DOHH2 (cell line): ENCODE measurements around the gene PGAM4.

Experiments used
- H3F3A ChIP-seq: fragments of 200-600 bp; sonication (generic), shearing (Covaris generic); 2 replicates; pipeline ENCODE4 v1.6.0; 2016; ENCODE audit warnings: antibody characterized with exemption, mild to moderate bottlenecking; ENCODE audit not compliant: control insufficient read depth, insufficient read depth
- H3K27ac ChIP-seq: fragments of 200-600 bp; sonication (generic); 2 replicates; pipeline ENCODE4 v1.5.1; 2014; ENCODE audit warnings: low read depth, mild to moderate bottlenecking, low read length, moderate library complexity
- H3K27me3 ChIP-seq: fragments of 200-600 bp; sonication (generic); 2 replicates; pipeline ENCODE4 v1.6.1; 2014; ENCODE audit warnings: mild to moderate bottlenecking, low read length, mixed read lengths; ENCODE audit not compliant: control insufficient read depth
- H3K36me3 ChIP-seq: fragments of 200-600 bp; sonication (generic); 2 replicates; pipeline ENCODE4 v1.6.1; 2014; ENCODE audit warnings: mild to moderate bottlenecking, low read length, moderate library complexity, mixed read lengths; ENCODE audit not compliant: control insufficient read depth
- H3K4me1 ChIP-seq: fragments of 200-600 bp; sonication (generic); 2 replicates; pipeline ENCODE4 v1.6.1; 2014; ENCODE audit warnings: mild to moderate bottlenecking, low read length, mixed read lengths; ENCODE audit not compliant: control insufficient read depth
- H3K4me2 ChIP-seq: fragments of 200-600 bp; sonication (generic); 2 replicates; pipeline ENCODE4 v1.6.0; 2014; ENCODE audit warnings: mild to moderate bottlenecking, low read length, moderate library complexity
- H3K4me3 ChIP-seq: fragments of 200-600 bp; sonication (generic); 2 replicates; pipeline ENCODE4 v1.5.1; 2014; ENCODE audit warnings: mild to moderate bottlenecking, low read length, mixed read lengths
- H3K79me2 ChIP-seq: fragments of 200-600 bp; sonication (generic); 2 replicates; pipeline ENCODE4 v1.6.1; 2014; ENCODE audit warnings: mild to moderate bottlenecking, low read length, mixed read lengths; ENCODE audit not compliant: control insufficient read depth
- H3K9me2 ChIP-seq: fragments of 200-600 bp; sonication (generic); replicated peaks from 2 replicates; pipeline ENCODE4 v1.6.1; 2014; ENCODE audit warnings: mild to moderate bottlenecking, low read length, mixed read lengths; ENCODE audit not compliant: control insufficient read depth
- H3K9me3 ChIP-seq: fragments of 200-600 bp; sonication (generic); 2 replicates; pipeline ENCODE4 v1.6.1; 2014; ENCODE audit warnings: antibody characterized with exemption, low read length, mixed read lengths; ENCODE audit not compliant: control insufficient read depth, insufficient read depth
- H4K20me1 ChIP-seq: fragments of 200-600 bp; sonication (generic); 2 replicates; pipeline ENCODE4 v1.6.0; 2014; ENCODE audit warnings: low read depth, mild to moderate bottlenecking, antibody characterized with exemption, low read length, moderate library complexity; ENCODE audit not compliant: control insufficient read depth, insufficient read depth
- CTCF ChIP-seq: fragments of 200-600 bp; sonication (generic); IDR thresholded peaks from one replicate; pipeline ENCODE4 v1.5.1; 2014; ENCODE audit warnings: antibody characterized with exemption, mild to moderate bottlenecking, low read depth, low read length; ENCODE audit not compliant: poor library complexity, severe bottlenecking
- EZH2phosphoT487 ChIP-seq: fragments of 200-600 bp; sonication (generic); IDR thresholded peaks from 2 replicates; pipeline ENCODE4 v1.6.1; 2017; ENCODE audit warnings: borderline replicate concordance, mild to moderate bottlenecking, antibody characterized with exemption, low read length, moderate library complexity, mixed read lengths

The PGAM4 gene

DNA sequence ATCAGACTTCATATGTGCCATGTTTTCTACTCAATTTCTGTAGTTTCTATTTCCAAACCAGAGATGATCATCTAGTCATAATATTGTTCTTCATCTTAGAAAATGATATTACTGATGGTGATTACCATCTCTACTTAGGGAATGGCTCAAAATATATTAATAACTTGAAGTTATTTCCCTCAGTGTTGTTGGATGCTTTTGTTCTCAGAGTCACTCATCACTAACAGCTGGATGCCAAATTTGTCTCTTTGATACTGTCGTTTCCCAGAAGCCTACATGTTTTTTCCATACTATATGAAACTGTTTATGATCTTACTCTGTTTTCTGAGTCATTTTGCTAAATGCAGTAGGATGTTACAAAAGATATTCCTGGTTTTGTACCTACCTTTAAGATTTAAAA, 8.9 kb downstream of the PGAM4 start:
- Histone ChIP-seq H3K27ac (no peak overlapping the region), H3K27me3 (no peaks in the 10 kb centered on the region), H3K4me1 (peaks cover 24% of the 10 kb centered on the region), H3K79me2 (no peaks in the 10 kb centered on the region), H3K4me2 (no peak overlapping the region), H3K36me3 (no peaks in the 10 kb centered on the region), H3K4me3 (no peak overlapping the region), H4K20me1 (no peaks in the 10 kb centered on the region), H3K9me3 (no peaks in the 10 kb centered on the region), H3K9me2 (no peaks in the 10 kb centered on the region), H3F3A (no peaks in the 10 kb centered on the region)
- TF ChIP-seq CTCF (no peak), EZH2phosphoT487 (no peak)

DNA sequence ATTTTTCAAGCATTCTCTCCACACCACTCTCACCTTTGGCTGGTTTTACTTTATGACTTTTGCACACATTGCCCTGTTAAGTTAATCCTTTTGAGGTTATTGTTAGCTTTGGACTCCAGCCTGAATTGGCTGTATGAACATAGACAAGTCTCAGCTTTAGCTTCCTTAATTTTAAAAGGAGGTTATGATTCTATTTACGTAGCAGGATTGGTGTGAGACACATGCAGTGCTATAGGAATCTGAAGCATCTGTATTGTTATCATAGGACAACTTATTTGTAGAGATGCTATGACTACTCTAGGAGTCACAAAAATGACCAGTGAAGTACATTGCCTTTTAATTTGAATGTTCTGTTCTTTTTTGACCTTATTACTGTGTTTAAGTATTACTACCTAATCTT, 15.7 kb downstream of the PGAM4 start:
- no peaks in the 10 kb centered on the region for H3K9me2 ChIP-seq
- no peak overlapping the region for H3K4me2 ChIP-seq
- no peaks in the 10 kb centered on the region for H3F3A ChIP-seq
- no peak overlapping the region for H3K27ac ChIP-seq
- H3K4me1 ChIP-seq, result no peaks in the 10 kb centered on the region
- no peak overlapping the region for H3K4me3 ChIP-seq
- H3K9me3 ChIP-seq, result no peaks in the 10 kb centered on the region
- no peaks in the 10 kb centered on the region for H4K20me1 ChIP-seq
- no peaks in the 10 kb centered on the region for H3K36me3 ChIP-seq
- no peaks in the 10 kb centered on the region for H3K79me2 ChIP-seq
- TF ChIP-seq EZH2phosphoT487, result no peak
- no peak for TF ChIP-seq CTCF
- no peaks in the 10 kb centered on the region for H3K27me3 ChIP-seq

- H3F3A ChIP-seq, result no peaks in the 10 kb centered on the region
- no peak for TF ChIP-seq EZH2phosphoT487
- no peak for TF ChIP-seq CTCF
- H4K20me1 ChIP-seq, result no peaks in the 10 kb centered on the region
- no peak overlapping the region for H3K4me3 ChIP-seq
- no peaks in the 10 kb centered on the region for H3K36me3 ChIP-seq
- H3K9me3 ChIP-seq, result no peaks in the 10 kb centered on the region
- no peaks in the 10 kb centered on the region for H3K9me2 ChIP-seq
- H3K27me3 ChIP-seq, result no peaks in the 10 kb centered on the region
- no peak overlapping the region for H3K27ac ChIP-seq
- H3K4me2 ChIP-seq, result no peak overlapping the region
- no peaks in the 10 kb centered on the region for H3K79me2 ChIP-seq
- no peaks in the 10 kb centered on the region for H3K4me1 ChIP-seq
Measured at GRCh38 chrX:77953302-77953701, 16.1 kb downstream of the PGAM4 start.

DNA sequence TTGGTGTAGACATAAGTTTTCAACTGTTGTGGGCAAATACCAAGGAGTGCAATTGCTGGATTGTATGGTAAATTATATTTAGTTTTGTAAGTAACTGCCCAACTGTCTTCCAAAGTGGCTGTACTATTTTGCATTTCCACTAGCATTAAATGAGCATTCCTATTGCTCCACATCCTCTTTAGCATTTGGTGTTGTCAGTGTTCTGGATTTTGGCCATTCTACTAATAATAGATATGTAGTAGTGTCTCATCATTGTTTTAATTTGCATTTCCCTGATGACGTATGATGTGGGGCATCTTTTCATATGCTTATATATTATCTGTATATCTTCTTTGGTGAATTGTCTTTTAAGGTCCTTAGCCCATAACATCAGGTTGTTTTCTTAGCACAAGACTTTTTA, 17.3 kb downstream of the PGAM4 start:
- no peaks in the 10 kb centered on the region for H3K36me3 ChIP-seq
- TF ChIP-seq CTCF (no peak), EZH2phosphoT487 (no peak)

More for the DNA sequence above, 17.3 kb downstream of the PGAM4 start:
- no peaks in the 10 kb centered on the region for H3K27me3 ChIP-seq
- no peaks in the 10 kb centered on the region for H3K9me3 ChIP-seq
- H3K9me2 ChIP-seq, result no peaks in the 10 kb centered on the region
- no peaks in the 10 kb centered on the region for H3K79me2 ChIP-seq
- no peak overlapping the region for H3K27ac ChIP-seq
- H3K4me1 ChIP-seq, result no peaks in the 10 kb centered on the region
- no peak overlapping the region for H3K4me3 ChIP-seq
- H3F3A ChIP-seq, result no peaks in the 10 kb centered on the region
- H3K4me2 ChIP-seq, result no peak overlapping the region
- H4K20me1 ChIP-seq, result no peaks in the 10 kb centered on the region
